Retina (tissue), 1 donor: ENCODE results near the gene PRR12.

Experiments used
- DNase-seq: peaks from one replicate; pipeline ENCODE4 v3.0.0-alpha.2; 2016

PRR12 gene

DNA sequence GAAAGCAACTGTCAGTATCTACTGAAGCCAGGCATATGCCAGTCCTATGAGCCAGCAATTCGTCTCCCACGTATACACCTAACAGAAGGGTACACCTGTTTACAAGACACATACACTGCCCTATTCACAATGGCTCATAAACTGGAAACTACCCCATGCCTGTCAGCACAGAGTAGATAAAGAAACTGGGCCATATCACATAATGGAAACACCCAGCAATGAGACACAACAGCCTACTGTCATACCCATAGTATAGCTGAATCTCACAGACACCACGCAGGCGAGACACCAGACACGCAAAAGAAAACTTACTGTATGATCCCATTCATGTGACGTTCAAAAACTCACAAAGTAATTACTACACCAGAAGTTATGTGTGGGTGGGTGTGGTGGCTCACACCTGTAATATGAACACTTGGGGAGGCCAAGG, 26.4 kb upstream of the PRR12 start:
- DNase-seq: no peak

DNA sequence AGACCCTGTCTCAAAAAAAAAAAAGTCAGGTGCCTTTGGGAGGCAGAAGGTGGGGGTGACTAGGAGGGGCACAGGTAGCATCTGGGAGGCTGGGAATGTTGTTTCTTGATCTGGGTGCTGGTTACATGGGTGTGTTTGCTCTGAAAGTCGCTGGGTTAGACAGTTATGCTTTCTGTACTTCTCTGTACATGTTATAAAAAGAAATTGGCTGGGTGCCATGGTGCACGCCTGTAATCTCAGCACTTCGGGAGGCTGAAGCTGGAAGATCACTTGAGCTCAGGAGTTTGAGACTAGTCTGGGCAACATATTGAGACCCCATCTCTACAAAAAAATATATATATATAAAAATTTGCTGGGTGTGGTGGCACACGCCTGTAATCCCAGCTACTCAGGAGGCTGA, 25.7 kb upstream of the PRR12 start:
- DNase-seq: no peak

DNA sequence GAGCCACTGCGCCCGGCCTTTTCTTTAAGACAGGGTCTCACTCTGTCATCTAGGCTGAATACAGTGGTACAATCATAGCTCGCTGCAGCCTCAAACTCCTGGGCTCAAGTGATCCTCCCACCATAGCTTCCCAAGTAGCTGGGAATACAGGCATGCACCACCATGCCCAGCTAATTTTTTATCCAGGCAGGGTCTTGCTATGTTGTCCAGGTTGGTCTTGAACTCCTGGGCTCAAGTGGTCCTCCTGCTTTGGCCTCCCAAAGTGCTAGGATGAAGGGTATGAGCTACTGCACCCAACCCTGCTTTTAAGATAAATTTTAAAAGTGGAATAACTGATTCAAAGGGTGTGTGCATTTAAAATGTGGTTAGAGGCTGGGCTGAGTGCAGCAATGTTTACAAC, 24.7 kb upstream of the PRR12 start:
- DNase-seq: no peak

DNA sequence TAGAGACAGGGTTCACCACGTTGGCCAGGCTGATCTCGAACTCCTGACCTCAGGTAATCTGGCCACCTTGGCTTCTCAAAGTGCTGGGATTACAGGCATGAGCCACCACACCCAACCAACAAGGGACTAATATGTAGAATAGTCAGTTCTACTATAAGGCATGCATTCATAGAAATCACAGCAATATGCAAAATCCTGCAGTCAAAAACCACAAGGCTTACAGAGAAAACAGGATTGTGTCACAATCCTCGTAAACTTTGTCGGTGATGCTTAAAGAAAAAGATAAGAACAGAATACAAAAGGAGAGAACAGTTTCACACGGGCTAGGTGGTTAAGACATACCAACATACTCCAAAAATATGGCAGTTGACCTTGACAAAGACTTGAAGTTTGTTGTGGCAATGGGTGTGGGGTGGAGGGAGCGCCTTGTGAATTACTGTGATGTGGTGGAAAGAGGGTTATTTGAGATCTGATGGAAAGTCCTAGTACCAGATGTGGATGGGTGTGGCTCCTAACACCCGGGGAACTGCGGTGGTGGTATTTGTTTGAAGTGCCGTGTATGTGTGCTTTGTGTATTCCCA, 23.0 kb upstream of the PRR12 start:
- DNase-seq: no peak

DNA sequence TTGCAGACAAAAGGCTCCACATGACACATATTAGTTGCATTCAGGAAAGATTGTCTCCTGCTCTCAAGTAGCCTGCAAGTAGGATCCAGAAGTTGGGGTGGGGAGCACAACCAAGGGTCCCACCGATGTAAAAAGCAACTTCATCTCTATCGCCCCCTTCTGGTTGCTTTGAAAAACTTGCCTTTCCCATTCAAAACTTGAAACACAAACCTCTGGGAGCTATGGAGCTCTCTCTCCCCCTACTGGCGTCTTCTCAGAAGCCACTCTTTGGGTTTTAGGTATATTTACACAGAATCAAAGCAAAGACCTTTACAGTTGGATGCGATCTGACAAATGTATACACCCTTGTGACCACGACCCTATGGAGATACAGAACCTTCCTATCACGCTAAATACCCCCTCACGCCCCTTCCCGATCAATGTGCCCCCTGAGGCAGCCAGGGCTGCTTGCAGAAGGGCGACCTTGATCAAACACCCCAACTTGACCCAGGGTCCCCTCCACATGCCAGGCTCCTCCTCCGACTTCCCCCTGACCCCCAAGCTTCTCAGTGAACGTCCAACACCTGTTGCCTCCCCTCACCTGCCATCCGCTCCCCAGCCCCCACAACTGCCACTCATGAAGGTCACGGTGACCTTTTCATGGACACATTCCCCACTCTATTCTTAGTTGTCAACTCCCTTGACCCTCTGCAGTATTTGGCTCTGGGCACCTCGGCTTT, 20.7 kb upstream of the PRR12 start:
- peak; percentile 64 for DNase-seq

DNA sequence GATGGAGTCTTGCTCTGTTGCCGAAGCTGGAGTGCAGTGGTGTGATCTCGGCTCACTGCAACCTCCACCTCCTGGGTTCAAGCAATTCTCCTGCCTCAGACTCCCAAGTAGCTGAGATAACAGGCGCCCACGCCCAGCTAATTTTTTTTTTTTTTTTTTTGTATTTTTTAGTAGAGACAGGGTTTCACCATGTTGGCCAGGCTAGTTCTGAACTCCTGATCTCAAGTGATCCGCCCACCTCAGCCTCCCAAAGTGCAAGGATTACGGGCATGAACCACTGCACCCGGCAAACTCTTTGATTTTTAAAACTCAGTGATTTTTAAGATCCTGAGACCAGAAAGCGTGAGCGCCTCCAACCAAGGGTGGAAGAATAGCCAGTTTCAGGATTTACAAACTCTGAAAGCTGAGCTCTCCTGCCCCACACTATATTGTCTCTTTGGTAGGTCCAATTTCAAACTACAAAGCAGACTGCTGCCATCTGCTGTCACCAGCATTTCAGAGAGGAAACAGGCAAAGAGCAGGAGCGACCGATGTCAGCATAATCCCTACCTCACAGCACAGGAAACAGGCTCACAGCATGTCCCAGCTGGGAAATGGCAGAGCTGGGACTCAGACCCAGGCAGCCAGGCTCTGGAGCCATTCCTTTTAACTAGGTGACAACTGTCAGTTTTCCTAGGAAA, 19.8 kb upstream of the PRR12 start:
- DNase-seq: no peak

DNA sequence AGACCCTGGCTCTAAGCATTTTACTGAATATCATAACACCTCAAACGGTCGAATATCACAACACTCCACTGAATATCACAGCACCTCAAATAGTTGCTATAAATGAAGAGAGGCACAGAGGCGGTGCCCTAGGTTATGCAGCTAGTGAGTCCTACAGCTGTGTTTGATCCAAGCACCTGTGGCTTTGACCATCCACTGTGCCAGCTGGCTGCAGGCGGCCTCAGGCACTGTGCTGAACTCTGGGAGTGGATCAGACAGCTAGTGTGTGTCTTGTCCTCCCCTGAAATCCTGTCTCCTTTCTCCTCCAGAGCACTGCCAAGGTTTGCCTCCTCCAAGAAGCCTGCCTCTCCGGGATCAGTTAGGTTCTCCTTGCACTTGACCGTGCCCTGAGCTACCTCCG, 18.0 kb upstream of the PRR12 start:
- DNase-seq: no peak

DNA sequence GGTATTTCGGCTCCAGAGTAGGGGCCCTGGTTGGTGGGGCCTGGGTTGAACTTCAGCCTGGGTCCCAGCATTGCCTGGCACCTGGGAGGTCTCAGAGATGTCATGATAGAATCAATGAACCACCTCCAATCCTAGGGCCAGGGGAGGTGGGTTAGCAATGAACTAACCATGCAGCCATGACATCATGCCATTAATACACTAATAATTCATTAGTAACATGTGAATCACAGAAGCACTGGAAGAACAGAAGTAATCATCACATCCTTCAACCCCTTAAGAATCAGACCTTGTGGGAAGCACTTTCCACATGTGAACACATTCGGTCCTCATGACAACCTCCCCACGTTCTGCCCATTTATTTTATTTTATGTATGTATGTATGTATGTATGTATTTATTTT, 17.6 kb upstream of the PRR12 start:
- no peak for DNase-seq

DNA sequence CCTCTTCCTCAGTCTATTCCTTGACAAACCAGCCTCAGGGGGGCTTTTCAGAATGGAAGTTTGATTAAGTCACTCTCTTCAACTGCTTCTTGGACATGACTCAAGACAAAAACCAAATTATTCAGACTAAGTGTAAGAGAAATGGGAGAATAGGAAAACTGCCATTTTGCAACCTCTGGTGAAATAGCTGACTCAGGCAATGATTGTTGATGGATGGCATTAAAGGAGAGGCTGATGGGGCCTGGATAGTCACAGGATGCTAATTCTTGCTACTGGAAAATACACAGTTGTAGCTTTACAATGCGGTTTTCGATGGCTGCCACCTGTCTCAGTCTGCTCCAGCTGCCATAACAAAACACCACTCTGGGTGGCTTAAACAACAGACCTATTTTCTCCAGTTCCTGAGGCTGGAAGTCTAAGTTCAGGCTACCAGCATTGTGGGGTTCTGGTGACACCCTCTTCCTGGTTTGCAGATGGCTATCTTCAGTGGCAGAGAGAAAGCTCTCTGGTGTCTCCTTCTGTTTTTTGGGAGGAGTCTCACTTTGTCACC, 16.7 kb upstream of the PRR12 start:
- DNase-seq: no peak

DNA sequence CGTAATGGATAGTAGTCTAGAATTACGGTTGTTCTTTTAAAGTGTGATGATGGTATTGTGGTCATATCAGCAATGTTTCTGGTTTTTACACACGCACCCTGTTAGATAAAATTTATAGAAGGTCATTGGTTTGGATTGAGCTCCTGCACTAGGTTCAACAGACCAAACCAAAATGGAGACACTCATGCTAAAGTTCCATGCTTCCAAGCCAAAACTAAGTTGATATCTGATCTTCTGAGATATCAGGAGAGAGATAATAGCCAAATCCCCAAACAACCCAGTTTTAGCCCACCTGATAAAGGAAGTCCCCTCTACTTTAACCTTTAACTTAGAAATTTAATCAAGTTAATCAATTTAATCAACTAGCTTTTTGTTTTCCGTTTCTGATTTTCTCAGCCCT, 11.8 kb upstream of the PRR12 start:
- DNase-seq: no peak

DNA sequence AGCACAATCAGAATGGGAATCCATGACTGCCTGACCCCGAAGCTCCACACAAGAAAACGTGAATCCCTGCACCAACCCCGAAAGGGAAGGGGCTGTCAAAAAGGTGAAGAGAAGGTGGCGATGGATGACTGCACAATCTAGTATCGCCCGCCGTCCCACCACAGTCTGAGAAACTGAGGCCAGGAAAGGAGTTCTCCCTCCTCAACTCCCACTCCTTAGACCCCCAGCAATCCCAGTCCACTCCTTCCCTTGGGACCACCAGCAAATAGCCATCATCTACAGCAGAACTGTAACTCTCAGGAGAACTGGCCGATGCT, 11.1 kb upstream of the PRR12 start:
- no peak for DNase-seq

DNA sequence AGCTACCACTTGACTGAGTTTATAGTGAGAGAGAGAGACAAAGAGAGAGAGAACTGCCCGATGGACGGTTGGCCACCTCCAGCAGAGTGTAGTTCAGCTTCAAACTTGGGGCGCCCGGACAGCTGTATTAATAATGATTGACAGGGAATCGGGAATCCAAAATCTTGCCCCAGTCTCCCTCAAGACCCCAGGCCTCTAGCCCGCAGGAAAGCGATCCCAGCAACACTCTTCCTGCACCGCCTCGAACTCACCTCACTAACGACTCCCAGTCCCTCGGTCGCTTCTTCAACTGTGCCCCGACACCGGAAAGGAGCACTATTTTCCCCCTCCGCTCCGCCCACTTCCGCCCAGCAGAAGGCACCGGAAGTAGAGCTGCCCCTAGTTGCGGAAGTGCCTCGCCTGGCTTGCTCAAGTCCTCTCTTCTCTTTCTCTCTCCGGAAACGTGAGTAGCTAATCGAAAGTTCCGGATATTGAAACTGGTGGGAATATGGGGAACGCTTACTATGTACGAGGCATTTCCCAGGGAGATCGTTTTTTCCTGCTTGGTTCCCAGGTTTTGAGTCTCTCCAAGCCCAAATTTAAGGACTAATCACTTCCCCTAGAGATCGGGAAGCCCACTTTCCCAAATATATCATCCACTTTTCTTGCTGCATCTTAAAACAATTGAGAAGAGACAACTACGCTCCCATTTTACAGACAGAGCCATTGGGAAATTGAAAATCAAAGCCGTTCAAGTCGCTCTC, 10.5 kb upstream of the PRR12 start, which contains the start of gene NOSIP:
TSS of gene NOSIP (minus strand) at position 293 of the 743 bp plus-strand sequence. CDS start 19,865 bp downstream, outside the sequence.
- DNase-seq: peak; percentile 95

DNA sequence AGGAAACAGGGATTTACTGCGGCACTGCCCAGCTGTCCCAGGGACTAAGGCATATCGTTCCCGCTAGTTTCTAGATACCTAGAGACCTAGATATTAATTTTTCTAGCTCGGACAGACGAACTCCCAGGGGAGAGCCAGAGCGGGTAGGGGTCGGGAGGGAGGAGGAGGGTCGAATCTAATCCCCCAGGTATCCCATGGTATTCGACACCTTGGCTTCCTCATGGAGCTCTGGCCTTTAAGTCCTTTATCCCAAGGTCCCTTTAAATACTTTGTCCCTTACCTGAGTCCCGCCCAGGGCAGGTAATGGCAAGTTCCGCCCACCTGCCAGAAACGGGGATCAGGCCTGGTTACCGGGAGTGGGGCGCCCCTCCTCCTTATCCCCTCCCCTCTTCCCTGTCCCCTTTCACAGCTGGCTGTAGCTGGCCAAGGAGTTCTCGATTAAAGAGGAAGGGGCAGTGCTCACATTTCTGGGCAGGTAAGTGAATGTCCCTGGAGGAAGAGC, 9.9 kb upstream of the PRR12 start, which contains the start of gene PRRG2:
TSS of gene PRRG2 (plus strand) at position 310 of the 502 bp plus-strand sequence. CDS start 1,904 bp downstream, outside the sequence.
- DNase-seq: no peak

DNA sequence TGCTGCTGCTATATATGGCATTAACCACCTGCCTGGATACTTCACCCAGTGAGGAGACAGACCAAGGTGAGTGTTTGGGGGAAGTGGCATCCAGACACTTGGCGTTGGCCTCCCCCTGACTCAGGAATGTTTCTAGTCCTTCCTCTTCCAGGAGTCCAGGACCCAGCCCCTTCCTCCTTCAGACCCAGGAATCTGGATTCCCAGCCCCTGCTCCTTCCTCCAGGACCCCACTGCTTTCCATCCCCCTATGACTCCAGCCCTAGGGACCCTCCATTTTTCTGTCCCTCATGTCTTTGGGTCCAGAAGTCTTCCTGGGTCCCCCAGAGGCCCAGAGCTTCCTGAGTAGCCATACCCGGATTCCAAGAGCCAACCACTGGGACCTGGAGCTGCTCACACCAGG, 7.7 kb upstream of the PRR12 start:
- DNase-seq: no peak

DNA sequence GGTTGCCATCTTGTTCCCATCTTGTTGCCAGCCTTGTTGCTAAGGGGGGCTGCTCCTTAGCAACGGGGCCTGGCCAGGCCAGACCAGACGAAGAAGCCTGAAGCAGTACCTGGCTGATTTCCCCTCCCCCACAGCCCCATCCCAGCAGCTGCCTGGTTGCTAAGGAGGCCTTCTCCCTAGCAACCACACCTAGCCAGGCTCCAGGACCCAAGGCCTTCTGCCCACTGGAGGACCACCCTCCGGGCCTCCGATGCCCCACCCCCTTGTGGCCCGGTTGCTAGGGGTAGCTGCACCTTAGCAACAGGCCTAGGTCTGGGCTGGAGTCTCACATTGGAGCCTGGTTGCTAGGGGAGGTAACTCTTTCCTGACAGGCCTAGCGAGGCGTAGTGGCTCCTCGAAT, 6.0 kb upstream of the PRR12 start:
- DNase-seq: peak; percentile 76

DNA sequence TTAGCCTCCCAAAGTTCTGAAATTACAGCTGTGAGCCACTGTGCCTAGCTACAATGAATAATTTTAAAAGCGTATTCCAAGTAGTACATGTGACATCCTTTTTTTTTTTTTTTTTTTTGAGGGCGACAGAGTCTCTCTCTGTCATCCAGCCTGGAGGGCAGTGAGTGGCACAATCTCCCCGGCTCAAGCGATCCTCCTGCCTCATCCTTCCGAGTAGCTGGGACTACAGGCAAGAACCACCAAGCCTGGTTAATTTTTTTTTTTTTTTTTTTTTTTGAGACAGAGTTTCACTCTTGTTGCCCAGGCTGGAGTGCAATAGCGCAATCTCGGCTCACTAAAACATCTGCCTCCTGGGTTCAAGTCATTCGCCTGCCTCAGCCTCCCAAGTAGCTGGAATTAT, 3.8 kb upstream of the PRR12 start:
- no peak for DNase-seq

DNA sequence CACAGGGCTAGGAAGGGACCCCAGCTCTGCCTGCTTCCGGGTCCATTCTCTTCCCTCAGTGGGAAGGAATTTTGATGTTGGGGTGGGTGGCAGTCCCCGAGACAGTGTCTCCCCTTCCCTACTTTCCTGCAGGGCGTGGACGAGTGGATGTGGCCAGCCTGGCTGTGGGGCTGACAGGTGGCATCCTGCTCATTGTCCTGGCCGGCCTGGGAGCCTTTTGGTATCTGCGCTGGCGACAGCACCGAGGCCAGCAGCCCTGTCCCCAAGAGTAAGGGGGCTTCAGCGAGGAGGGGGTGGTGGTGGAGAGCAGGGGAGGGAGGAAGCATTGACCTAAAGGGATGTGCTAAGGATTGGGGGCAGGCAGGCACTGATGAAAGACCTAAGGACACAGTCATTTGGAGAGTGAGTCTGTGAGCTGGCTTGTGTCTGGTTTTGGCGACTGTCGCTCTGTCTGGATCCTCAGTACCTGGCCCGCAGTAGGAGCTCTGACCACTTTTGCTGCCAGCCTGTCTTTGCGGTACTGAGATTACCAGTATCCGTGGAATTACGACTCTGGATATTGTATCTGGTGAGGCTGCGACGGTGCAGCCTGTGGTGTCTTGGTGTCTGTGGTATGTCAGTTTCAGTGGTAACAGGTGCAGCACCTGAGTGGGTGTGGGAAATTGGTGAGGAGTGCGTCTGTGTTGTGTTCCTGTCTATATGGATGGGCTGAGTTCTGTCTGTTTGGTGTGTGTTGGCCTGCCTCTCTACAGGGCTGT, 2.4 kb upstream of the PRR12 start:
- no peak for DNase-seq

DNA sequence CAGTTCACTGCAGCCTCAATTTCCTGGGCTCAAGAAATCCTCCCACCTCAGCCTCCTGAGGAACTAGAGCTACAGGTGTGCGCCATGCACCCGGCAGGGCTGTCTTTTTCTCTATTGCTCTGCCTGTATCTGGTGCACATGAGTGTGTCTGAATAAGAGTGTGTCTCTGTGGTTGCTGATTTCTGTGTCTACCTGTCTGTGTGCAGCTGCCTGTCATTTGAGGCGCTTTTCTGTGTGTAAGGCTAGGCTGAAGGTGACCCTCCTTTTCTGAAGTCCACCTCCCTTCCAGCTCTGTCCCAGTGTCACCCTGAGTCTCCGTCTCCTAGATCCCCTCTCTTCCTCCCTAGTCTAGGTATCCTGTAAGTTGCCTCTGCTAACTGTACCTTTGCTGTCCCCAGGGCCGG, 1.5 kb upstream of the PRR12 start:
- DNase-seq: peak; percentile 38

DNA sequence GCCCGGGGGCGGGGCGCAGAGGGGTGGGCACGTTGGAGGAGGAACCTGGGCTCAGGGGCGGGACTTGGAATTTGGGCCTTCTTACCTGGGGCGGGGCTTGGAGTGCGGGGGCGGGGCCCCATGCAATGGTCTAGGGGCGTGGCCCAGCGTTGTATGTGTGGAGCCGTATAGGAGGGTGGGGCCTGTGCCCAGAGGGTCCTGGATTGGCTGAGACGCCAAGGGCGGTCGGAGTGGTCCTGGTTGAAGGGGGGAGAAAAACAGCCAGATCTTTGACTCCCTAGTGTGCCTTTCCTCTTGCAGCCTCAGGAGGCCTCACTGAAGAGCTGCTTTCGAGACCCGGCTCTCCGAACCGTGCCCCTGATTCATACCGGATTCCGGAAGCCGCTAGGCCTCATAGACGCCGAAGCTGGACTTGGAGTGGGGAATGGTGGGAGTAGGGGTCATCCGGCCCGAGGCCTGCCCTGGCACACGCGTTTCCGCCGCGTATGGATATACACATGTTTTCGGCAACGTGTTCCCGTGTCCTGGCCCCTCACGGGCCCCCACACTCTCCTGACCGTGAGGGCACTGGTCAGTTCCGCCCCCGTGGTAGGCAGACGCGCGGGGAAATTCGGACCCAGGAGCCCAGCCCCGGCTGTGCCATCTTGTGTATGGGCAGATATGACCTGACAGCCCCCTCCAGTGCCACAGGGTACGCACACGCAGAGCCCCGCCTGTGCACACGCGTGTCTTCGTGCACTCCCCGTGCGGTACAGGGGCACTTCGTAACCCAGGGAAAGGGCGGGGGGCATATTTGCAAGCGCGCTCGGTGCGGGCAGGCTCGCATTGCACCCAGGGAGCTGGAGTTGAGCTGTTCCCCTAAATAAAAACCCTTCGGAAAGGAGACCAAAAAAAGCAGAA, 661 bp upstream of the PRR12 start:
- DNase-seq: peak; percentile 90

DNA sequence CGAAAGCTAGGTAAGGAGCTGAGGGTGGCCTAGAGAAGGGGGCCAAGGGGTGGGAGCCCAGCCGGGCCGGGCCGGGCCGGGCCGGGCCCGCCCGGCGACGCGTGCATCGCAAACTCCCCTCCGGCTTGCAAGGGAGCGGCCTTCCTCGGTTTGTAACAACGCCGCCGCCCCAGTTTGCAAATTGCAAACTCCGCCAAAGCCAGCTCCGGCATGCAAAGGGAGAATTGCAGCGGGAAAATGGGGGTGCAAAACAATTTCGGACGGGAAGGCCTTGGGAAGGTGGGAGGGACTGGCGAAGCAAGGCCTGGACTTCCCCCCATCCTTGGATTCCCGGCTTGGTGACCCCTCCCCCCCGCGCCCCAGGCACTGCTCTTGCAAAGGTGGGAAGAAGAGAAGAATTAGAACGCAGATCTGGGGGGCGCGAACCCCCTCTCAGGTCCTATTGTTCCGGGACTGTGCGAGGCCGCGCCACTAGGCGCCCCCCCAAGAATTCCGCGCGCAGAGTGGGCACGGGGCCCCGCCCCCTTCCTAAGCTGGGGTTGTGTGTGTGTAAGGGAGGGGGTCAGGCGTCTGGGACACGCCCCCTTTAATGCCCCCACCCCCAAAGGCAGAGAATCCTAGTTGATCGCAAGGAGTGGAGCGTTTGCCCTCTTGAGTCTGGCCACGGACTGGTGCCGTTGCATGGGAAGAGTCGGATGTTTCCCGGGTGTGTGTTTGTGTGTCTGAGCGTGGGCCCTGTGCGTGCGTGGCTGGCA, 926 bp downstream of the PRR12 start:
- DNase-seq: peak; percentile 80
